GM10248 (cell line): ENCODE measurements around the gene S100A3.

Experiments used
- CTCF ChIA-PET: fragments of 300-600 bp; sonication (Branson Sonifier 250); formaldehyde crosslinking; extraction: SDS; loops from one replicate; lab custom pipeline; 2021; ENCODE audit warnings: antibody characterized with exemption; lab: Yijun Ruan, JAX
- POLR2A ChIA-PET: fragments of 350-650 bp; sonication (Branson Sonifier 250); formaldehyde crosslinking; extraction: SDS; loops from one replicate; lab custom pipeline; 2020; ENCODE audit warnings: antibody characterized with exemption; lab: Yijun Ruan, JAX
- DNase-seq: peaks from one replicate; pipeline ENCODE4 v3.0.0; 2012; ENCODE audit errors: extremely low spot score
- TF ChIP-seq, protein P1 (sequence below): IDR thresholded peaks from 2 replicates; pipeline ENCODE4 v1.5.1; 2012; ENCODE audit warnings: mild to moderate bottlenecking, low read depth; ENCODE audit errors: extremely low read depth, missing control alignments, control extremely low read depth

The S100A3 gene

DNA sequence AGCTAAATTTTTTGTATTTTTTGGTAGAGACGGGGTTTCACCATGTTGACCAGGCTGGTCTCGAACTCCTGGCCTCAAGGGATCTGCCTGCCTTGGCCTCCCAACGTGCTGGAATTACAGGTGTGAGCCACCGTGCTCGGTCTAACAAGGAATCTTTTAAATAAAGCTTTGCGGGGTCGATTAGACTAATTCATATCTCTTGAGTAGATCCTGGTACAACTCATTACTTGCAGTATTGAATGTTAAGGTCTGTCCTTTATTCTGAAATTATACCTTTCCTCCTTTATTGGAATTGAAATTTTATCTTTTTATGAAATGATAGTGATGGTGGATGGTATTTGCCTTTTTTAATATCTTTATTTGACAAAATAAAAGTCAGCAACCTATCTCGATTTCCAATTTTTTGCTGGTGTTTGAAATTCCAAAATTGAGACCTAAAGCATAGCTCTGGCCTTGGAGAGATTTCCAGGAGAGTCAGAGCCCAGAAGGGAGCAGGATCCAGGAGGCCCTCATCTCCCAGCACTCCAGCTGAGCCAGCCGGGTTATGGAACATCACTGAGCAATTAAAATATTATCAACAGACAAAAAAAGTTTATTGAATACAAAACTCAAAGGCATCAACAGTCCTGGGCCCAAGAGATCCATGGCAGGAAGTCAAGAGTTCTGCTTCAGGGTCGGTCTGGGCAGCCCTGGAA lies 11.9 kb upstream of the S100A3 start:
- TF ChIP-seq, protein P1, sequence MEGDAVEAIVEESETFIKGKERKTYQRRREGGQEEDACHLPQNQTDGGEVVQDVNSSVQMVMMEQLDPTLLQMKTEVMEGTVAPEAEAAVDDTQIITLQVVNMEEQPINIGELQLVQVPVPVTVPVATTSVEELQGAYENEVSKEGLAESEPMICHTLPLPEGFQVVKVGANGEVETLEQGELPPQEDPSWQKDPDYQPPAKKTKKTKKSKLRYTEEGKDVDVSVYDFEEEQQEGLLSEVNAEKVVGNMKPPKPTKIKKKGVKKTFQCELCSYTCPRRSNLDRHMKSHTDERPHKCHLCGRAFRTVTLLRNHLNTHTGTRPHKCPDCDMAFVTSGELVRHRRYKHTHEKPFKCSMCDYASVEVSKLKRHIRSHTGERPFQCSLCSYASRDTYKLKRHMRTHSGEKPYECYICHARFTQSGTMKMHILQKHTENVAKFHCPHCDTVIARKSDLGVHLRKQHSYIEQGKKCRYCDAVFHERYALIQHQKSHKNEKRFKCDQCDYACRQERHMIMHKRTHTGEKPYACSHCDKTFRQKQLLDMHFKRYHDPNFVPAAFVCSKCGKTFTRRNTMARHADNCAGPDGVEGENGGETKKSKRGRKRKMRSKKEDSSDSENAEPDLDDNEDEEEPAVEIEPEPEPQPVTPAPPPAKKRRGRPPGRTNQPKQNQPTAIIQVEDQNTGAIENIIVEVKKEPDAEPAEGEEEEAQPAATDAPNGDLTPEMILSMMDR = no peak
- no peak for DNase-seq
- POLR2A ChIA-PET = no interaction called here
- CTCF ChIA-PET = interaction anchor here (1.3 to 8.3 kb wide), 9 partner anchors 8 to 156 kb away, joined by 3 to 73 read pairs (median 7); partner anchors contain the start of genes S100A4 and S100A6

DNA sequence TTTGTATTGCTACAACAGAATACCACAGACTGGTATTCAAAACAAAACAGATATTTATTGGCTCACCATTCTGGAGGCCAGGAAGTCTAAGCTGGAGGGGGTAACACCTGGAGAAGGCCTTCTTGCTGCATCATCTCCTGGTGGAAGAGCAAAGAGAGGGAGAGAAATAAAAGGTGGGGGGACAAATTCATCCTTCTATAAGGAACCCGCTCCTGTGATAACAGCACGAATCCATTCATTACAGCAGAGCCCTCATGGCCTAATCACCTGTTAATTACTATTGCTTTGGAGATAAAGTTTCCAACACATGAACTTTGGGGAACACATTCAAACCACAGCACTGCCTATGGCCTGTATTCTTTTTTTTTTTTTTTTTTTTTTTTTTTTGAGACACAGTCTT lies 11.2 kb upstream of the S100A3 start:
- POLR2A ChIA-PET = no interaction called here
- no peak for DNase-seq
- CTCF ChIA-PET = interaction anchor here (1.1 to 8.3 kb wide), 7 partner anchors 8 to 50 kb away, joined by 3 to 73 read pairs (median 11); partner anchors contain the start of genes S100A4 and S100A6
- TF ChIP-seq, protein P1 = no peak

DNA sequence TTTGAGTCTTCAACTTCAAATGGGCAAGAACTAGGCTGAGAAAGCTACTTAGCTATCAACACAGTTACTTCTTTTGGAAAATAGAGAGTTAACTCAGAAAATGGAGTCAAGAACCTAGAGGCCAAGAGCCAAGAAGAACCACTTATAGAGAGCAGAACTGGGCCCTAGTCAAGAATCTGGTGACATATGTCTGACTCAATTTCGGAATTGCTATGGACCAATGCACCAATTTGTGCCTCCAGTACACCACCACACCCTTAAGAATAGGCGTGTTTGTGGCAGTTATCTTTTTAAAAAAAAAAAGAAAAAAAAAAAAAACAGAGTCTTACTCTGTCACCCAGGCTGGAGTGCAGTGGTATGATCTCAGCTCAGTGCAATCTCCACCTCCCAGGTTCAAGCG lies 8.8 kb upstream of the S100A3 start:
- ChIA-PET POLR2A (no interaction called here), CTCF (interaction anchor here (1.7 to 2.1 kb wide), 4 partner anchors 10 to 47 kb away, joined by 5 to 7 read pairs (median 6); no protein-coding TSS in a partner anchor)

DNA sequence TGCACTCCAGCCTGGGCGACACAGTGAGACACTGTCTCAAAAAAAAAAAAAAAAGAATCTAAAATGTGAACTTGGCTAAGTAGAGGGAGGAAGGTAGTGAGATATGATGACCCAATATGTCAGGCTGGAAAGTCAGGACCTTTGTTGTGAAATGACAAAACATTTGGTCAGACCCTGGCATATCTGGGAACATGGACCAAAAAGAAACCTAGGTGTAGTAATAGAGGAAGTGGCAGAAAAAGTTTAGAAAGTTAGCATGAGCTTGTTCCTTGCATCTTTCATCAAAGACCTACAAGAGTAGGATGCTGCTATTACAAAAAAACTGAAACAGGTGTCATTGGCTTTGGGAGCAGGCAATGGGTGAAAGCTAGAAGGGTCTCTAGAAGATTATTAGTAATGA lies 7.3 kb upstream of the S100A3 start:
- POLR2A ChIA-PET = interaction anchor here (0.7 kb wide), 1 partner anchor 1322 kb away, joined by 3 read pairs; no protein-coding TSS in a partner anchor
- DNase-seq = no peak
- TF ChIP-seq, protein P1 = no peak
- CTCF ChIA-PET = interaction anchor here (1.7 to 1.9 kb wide), 2 partner anchors 17 to 45 kb away, joined by 5 read pairs; no protein-coding TSS in a partner anchor

More for the DNA sequence above, 8.8 kb upstream of the S100A3 start:
- TF ChIP-seq, protein P1 = no peak
- DNase-seq = no peak

DNA sequence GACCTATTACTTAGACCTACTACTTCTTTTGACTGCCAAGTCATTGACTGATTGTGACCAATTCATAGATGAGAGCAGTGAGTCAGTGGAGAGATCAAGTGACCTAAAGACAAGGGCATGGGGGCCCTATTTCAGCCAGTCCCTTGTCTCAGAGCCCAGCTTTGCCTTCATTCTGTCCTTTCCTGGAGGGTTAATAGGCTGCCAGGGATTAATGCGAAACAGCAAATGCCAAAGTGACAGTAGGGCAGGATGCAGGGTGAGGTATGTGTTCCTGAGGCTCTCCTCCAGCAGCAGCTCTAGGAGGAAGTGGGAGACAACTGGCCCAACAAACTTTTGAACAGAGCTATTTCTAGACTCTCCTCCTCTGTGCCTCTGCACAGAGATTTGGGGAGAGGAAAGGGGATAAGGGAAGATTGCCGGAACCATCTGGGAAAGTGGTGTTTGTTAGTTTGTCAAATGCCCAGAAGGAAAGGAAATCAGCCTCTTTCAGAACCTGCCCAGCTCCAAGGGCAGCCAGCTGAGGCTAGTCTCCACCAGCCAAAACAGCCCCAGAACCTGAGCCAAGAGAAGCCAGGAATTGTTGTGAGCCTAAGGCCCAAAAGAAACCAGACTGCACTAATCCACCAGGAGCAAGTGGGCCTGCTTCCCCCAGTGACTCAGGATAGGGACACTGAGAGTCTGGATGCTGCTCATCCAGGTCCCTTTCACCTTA lies 4.9 kb upstream of the S100A3 start:
- TF ChIP-seq, protein P1 = no peak
- no peak for DNase-seq
- ChIA-PET CTCF (interaction anchor here (0.7 to 7.5 kb wide), 11 partner anchors 8 to 202 kb away, joined by 3 to 51 read pairs (median 4); partner anchors contain the start of genes S100A5 and S100A6), POLR2A (interaction anchor here (0.5 kb wide), 1 partner anchor 179 kb away, joined by 3 read pairs; no protein-coding TSS in a partner anchor)

DNA sequence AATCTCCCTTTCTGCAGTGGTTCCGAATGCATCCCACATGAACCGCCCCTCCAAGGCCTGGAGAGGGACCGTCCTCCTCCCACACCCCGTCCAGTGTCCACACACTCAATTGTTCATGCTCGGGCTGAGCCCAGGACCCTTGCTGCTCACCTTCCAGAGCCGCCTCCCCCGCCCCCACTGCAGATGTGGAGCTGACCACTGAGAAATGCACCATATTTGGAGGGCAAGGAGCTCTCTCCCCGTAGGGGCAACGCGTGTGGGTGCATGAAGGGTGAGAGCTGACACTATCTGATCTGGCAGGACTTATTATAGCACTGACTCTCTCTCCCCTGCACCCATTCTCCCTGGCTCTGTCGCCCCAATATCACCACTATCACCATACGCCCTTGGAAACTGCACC lies 4.0 kb upstream of the S100A3 start:
- ChIA-PET POLR2A (no interaction called here), CTCF (interaction anchor here (0.7 to 7.5 kb wide), 6 partner anchors 9 to 59 kb away, joined by 3 to 51 read pairs (median 6); partner anchors contain the start of genes S100A5 and S100A6)

More for the DNA sequence above, 4.0 kb upstream of the S100A3 start:
- no peak for DNase-seq
- TF ChIP-seq, protein P1 = no peak
